Thyroid gland (tissue), 4 donors: Measurements from ENCODE around the gene PRRC2A. TPM values are rescaled to one million over a fixed set of nuclear protein-coding genes. Genes with fewer than 3 reads are reported as not detected.

Experiments used
- DNase-seq, 2 donors: peaks; one replicate each; pipeline ENCODE4 v3.0.0-alpha.2; 2019
- H3K27ac ChIP-seq, 3 donors: fragments of 200-600 bp; sonication (generic); 1 replicate in 2 of 3; 2 replicates in 1 of 3; pipeline ENCODE4 v1.5.1; 2016 to 2019; ENCODE audit warnings: mild to moderate bottlenecking in 1 of 3, moderate library complexity in 1 of 3
- H3K27me3 ChIP-seq: fragments of 200-600 bp; sonication (generic); one replicate; pipeline ENCODE4 v1.5.1; 2019
- H3K36me3 ChIP-seq, 2 donors: fragments of 200-600 bp; sonication (generic); one replicate each; pipeline ENCODE4 v1.5.1; 2016 to 2019
- H3K4me1 ChIP-seq, 2 donors: fragments of 200-600 bp; sonication (generic); one replicate each; pipeline ENCODE4 v1.5.1; 2017 to 2019
- H3K4me3 ChIP-seq, 3 donors: fragments of 200-600 bp; sonication (generic); replicated peaks in 1 of 3; 1 replicate in 2 of 3; 2 replicates in 1 of 3; pipeline ENCODE4 v1.5.1; 2016; ENCODE audit warnings: mild to moderate bottlenecking in 1 of 3
- H3K9me3 ChIP-seq: fragments of 200-600 bp; sonication (generic); one replicate; pipeline ENCODE4 v1.5.1; 2017
- CTCF ChIP-seq, 6 experiments: fragments of 200-600 bp in 3 of 6; fragments of 450-650 bp in 3 of 6; sonication (generic) in 3 of 6; IDR thresholded peaks; one replicate each; pipeline ENCODE4 v1.5.1; 2016 to 2019; ENCODE audit warnings: antibody characterized with exemption in 6 of 6, mild to moderate bottlenecking in 2 of 6, inconsistent platforms in 1 of 6, moderate library complexity in 1 of 6
- POLR2A ChIP-seq, 2 donors: fragments of 450-650 bp; IDR thresholded peaks; one replicate each; pipeline ENCODE4 v1.6.1; 2017; ENCODE audit warnings: antibody characterized with exemption in 2 of 2, mild to moderate bottlenecking in 2 of 2, moderate library complexity in 1 of 2
- WGBS, 2 donors: methylation state at CpG; one replicate each; pipeline ENCODE4 v1.1.5; 2017; 5-methylcytosine and 5-hydroxymethylcytosine counted together
- intact Hi-C: fragments of 100-400 bp; cut with DNase I; formaldehyde crosslinking; loops from one replicate; pipeline ENCODE4 v1.15.1; 2023
- total RNA-seq, 4 donors: library from RNA; depleted of rRNA; stranded (reverse); fragments of >200 nt; gene quantifications; one replicate each; pipeline ENCODE4 v1.2.3, GENCODE V29; 2016

The PRRC2A gene
- total RNA-seq, 4 donors from 2014 or later: 68.5 to 127 (median 86.7) TPM

- TF ChIP-seq POLR2A (IDR thresholded peaks at IDR 0.05) (peak in 1 of 2 donors; percentile 68), CTCF (IDR thresholded peaks at IDR 0.05) (no peak)
- peaks cover 28 to 37% of the 10 kb centered on the region in 2 donors for H3K36me3 ChIP-seq
- H3K9me3 ChIP-seq: no peaks in the 10 kb centered on the region
- peak within 1 kb of the TSS; percentile 66 to 92 (median 91) for H3K27ac ChIP-seq
- 0 to 1% methylated on average over 35 to 39 of the region's 39 CpGs for WGBS, 2 donors
- H3K4me1 ChIP-seq: peaks cover 30 to 31% of the 10 kb centered on the region in 2 donors
- H3K27me3 ChIP-seq: no peaks in the 10 kb centered on the region
- intact Hi-C loops: no loop called here
- H3K4me3 ChIP-seq: peak within 1 kb of the TSS; percentile 86 to 99 (median 94)
- DNase-seq: peak; percentile 93
These were observed 44.4 kb downstream of the PRRC2A start, which contains the start of gene GPANK1 for GRCh38 chr6:31664790-31665500. TSS of gene GPANK1 (minus strand) at chr6:31664997. CDS start at chr6:31664478, 519 bp downstream.

DNA sequence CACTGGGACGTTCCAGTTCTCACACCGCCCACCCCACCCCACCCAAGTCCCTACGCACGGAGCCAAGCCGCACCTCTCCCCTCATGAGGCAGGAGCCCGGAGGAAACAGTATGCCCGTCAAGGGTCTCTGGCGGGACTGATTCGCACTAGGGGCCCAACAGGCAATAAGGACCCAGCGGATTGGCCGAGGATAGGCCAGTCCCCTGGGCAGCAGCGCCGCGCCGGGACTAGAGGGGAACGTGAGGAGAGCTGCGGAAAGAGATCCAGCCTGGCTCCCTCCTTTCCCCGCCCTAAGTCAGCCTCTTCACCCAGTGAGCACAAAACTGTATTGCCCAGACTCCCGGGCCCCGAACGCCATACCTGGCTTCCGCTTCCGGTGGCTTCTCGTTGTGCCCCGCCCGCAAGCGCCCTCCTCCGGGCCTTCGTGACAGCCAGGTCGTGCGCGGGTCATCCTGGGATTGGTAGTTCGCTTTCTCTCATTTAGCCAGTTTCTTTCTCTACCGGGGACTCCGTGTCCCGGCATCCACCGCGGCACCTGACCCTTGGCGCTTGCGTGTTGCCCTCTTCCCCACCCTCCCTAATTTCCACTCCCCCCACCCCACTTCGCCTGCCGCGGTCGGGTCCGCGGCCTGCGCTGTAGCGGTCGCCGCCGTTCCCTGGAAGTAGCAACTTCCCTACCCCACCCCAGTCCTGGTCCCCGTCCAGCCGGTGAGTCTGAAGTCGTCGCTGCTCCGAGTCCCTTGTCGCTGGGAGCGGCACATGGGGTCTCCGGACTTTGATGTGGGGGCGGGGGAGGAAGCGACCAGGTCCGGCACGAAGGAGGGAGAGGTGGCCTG is 45.2 kb downstream of the PRRC2A start, which contains the start of gene CSNK2B:
Gene CSNK2B (plus strand): TSS at position 580 of the 836 bp plus-strand sequence. CDS start 752 bp downstream, outside the sequence.
- Histone ChIP-seq H3K9me3 (no peaks in the 10 kb centered on the region), H3K27me3 (no peaks in the 10 kb centered on the region), H3K4me1 (peaks cover 29 to 31% of the 10 kb centered on the region in 2 donors), H3K36me3 (peaks cover 35 to 44% of the 10 kb centered on the region in 2 donors), H3K27ac (peak within 1 kb of the TSS; percentile 78 to 92 (median 91)), H3K4me3 (peak within 1 kb of the TSS; percentile 86 to 99 (median 94))
- 1% methylated on average over 45 to 50 of the region's 63 CpGs for WGBS, 2 donors
- TF ChIP-seq CTCF (IDR thresholded peaks at IDR 0.05) (no peak), POLR2A (IDR thresholded peaks at IDR 0.05) (peak; percentile 53 to 81)
- DNase-seq: peak; percentile 99
- intact Hi-C loops: no loop called here

DNA sequence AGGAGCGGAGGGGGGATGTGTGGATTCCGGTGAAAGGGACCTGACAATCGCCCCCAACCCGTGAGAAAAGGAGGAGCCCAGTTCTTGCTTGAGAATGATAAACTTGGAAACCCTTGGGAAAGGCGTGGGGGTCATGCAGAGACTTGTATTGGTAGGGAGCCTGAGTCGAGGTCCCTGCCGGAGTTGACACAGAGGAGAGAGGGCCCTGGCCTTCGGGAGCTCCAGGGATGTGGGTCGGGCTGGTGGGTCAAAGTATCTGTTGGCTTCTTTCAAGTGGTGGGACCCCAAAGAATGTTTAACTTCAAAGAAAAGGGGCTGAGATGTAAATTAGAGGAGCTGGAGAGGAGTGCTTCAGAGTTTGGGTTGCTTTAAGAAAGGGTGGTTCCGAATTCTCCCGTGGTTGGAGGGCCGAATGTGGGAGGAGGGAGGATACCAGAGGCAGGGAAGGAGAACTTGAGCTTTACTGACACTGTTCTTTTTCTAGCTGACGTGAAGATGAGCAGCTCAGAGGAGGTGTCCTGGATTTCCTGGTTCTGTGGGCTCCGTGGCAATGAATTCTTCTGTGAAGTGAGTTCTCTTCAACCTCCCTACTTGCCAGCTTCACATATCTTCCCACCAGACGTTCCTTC is 45.9 kb downstream of the PRRC2A start:
- TF ChIP-seq POLR2A (IDR thresholded peaks at IDR 0.05): no peak
- no peak for TF ChIP-seq CTCF (IDR thresholded peaks at IDR 0.05)
- Histone ChIP-seq H3K36me3 (peaks cover 42 to 50% of the 10 kb centered on the region in 2 donors), H3K27ac (peak overlapping the region; percentile 78 to 92 (median 91)), H3K27me3 (no peaks in the 10 kb centered on the region), H3K4me3 (peak overlapping the region; percentile 86 to 99 (median 94)), H3K4me1 (peaks cover 24 to 25% of the 10 kb centered on the region in 2 donors), H3K9me3 (no peaks in the 10 kb centered on the region)
- WGBS, 2 donors: 5% methylated on average over 15 of the region's 15 CpGs
- no peak for DNase-seq
- intact Hi-C loops: no loop called here

DNA sequence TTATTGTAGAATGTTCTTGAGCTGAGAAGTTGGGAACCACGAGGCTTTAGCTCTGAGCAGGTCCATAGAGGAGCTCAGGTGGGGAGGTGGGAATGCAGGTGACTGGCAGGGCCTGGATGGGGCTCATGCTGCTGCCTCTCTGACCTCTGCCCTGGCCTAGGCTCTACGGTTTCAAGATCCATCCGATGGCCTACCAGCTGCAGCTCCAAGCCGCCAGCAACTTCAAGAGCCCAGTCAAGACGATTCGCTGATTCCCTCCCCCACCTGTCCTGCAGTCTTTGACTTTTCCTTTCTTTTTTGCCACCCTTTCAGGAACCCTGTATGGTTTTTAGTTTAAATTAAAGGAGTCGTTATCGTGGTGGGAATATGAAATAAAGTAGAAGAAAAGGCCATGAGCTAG is 49.2 kb downstream of the PRRC2A start, which contains the start of gene LY6G5B:
Gene LY6G5B (plus strand): TSS at position 301 of the 400 bp plus-strand sequence. CDS start 975 bp downstream, outside the sequence.
- WGBS, 2 donors: 81 to 83% methylated on average over 8 of the region's 8 CpGs
- Histone ChIP-seq H3K27me3 (no peaks in the 10 kb centered on the region), H3K36me3 (peaks cover 52 to 63% of the 10 kb centered on the region in 2 donors), H3K4me1 (peaks cover 7 to 11% of the 10 kb centered on the region in 2 donors), H3K4me3 (no peak within 1 kb of the TSS), H3K27ac (no peak within 1 kb of the TSS), H3K9me3 (no peaks in the 10 kb centered on the region)
- TF ChIP-seq CTCF (IDR thresholded peaks at IDR 0.05): no peak
- no peak for TF ChIP-seq POLR2A (IDR thresholded peaks at IDR 0.05)
- no peak for DNase-seq
- intact Hi-C loops: loop anchor here (10.0 kb wide), 1 partner anchor 295 kb away; no protein-coding TSS in a partner anchor
